Hindlimb muscle (tissue), 1 donor: Measurements from ENCODE around the gene AOAH. TPM values are rescaled to one million over a fixed set of nuclear protein-coding genes. Genes with fewer than 3 reads are reported as not detected.
"Not testable (repeated sequence)": the region's sequence is repeated elsewhere in the genome, so short reads cannot be mapped to it uniquely, and the experiment has no call there.

ENCODE experiments used
- DNase-seq: peaks from one replicate; pipeline ENCODE4 v3.0.0-alpha.2; 2013
- polyA plus RNA-seq: library from polyadenylated mRNA; unstranded; fragments of 120-200 nt; gene quantifications from one replicate; pipeline ENCODE4 v1.2.1, GENCODE V29; 2013; ENCODE audit not compliant: insufficient read length

The AOAH gene
- polyA plus RNA-seq, 1 donor: 4.5 TPM

DNA sequence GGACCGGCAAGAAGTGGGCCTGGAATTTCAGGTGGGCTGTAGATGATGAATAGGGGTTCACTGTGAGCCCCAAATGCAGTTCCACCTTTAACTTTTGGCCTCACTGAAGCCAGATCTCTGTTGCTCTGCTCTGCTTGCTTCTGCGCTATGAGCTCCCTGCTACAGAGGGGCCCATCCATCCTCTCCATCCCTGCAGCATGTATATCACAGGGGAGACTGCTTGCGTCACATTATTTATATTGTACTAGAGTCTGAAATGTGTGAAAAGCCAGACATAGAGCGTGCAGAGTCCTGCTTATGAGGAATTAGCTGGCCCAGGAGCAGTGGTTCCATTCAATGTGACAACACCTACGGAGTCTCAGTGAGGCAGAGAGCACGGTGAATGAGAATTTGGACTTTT is 69.9 kb downstream of the AOAH start:
- no peak for DNase-seq

GRCh38 chr7:36653663-36654355 is 70.5 kb downstream of the AOAH start:
- no peak for DNase-seq

GRCh38 chr7:36653008-36653662 is 71.2 kb downstream of the AOAH start:
- no peak for DNase-seq

DNA sequence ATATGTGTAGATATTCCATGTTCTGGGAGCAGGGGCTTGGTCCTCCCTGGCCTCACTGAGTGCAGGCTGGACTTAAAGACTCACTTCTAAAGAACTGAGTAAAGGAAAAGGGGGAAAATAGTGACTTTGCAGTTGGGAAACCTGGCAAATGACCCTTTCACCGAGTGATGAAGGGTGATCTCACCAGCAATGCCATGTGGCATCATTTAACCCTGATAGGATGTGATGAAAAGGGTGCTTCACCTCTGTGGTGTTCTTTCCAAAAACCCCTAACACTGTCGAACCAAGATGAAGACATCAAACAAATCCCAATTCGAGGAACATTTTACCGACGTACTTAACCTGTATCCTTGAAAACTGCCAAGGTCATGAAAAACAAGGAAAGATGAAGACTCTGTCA is 71.9 kb downstream of the AOAH start:
- DNase-seq: no peak

GRCh38 chr7:36651404-36651803 is 72.9 kb downstream of the AOAH start:
- no peak for DNase-seq

DNA sequence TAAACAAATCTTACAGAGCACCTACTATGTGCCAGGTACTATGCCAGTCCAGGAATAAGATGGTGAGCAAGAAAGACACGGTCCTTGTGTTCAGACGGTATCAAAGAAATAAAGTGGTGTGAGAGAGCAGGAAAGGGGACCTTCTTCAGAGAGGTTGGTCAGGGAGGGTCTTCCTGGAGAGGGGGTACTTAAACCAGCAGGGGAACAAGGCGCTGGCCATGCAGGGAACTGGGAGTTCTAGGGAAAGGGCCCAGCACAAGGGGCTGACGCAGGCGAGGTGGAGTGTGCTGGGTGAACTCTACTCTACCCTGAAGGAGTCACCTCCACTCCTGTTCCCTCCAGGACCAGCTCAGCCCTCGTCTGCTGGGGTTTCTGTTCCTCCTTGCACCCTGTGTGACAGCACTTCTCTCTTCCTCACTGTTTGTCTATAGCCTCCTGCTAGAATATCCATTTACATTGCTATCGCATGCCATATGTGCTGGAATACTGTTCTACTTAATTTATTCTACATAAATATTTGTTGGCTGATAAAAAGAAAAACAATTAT is 73.5 kb downstream of the AOAH start:
- DNase-seq: no peak

DNA sequence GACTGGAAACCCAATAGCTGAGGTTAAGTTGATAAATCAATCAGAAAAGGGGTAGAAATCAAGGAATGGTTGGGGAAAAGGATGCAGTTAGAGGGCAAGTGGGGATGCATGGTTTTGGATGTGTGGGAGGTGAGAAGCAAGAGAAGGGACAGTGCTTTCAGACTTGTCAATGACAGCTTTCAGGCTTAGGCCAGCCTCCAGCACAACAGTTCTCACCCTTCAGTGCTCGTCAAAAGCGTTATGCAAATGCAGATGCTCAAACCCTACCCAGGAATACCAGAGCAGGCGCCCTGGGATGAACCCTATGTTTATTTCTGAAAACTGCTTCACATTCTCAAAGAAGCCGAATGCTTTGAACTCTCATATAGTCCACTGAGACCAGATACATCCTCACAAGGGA is 74.0 kb downstream of the AOAH start:
- no peak for DNase-seq

GRCh38 chr7:36649319-36649718 is 75.0 kb downstream of the AOAH start:
- DNase-seq: not testable (repeated sequence)

- DNase-seq: no peak
These were observed 75.9 kb downstream of the AOAH start for GRCh38 chr7:36648441-36648840.

DNA sequence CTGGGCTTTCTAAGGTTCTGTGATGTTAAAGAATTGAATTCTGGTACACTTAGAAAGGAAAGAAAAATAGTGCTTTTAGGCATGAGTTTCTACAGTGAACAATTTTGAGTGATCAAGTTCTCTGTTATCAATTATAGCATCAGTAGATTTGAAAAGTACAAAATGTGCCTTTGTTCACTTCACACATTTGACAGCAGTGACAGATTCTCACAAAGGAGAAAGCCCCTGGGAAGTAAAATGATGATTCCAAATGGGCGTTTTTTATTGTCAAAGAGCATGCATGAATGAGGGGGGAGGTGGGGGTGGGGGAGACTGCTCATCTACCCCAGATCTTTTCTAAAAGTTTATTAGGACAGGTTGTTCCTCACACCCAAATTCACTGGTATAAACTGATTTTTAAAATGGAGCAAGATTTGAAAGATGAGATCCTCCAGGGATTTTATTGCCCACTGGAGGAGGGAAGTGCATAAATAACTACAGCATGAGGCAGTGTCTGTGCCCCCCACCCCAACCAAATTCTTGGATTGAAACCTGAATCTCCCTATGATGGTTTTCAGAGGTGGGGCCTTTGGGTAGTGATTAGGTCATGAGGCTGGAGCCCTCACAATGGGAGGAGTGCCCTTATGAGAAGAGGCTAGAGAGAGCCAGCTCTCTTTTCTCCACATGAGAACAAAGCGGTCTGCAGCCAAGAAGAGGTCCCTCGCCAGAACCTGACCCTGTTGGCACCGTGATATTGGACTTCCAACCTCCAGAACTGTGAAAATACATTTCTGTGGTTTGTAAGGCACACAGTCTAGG is 79.5 kb downstream of the AOAH start:
- no peak for DNase-seq

DNA sequence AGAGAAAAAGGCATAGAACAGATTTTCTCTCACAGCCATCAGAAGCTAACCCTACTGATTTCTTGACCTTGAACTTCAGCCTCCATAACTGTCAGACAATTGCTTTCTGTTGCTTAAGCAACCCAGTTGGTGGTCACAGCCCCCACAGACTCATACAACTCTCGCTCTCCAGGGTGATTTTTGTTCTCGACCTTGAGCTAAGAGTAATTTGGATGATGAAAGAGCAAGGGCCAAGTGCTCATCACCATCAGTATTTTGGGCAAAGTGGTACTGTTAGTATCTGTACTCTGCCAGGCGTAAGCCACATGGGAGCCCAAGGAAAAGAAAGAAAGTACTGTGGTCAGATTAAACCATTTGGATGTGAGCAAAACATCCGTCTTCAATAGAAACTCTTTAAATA is 81.9 kb downstream of the AOAH start:
- DNase-seq: no peak

- DNase-seq: no peak
These were observed 82.3 kb downstream of the AOAH start for GRCh38 chr7:36642010-36642409.

DNA sequence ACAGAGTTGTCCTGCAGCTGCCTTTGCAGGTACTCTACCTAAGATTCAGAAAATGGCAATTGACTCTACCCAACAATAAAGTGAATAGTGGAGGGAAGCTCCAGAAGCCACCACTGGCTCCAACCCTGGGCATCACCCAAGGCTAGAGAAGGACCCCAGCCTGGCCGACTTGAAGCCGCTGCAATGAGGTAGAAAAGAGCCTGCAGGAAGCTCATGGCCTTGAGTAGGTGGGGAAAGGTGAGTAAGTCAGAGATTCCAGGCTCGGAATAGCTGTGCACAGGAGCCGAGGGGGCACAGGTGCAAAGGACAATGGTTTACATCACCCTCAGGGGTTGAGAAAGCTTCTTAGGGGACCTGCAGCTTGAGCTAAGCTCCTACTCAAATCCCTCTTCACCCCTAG is 83.6 kb downstream of the AOAH start:
- DNase-seq: no peak

DNA sequence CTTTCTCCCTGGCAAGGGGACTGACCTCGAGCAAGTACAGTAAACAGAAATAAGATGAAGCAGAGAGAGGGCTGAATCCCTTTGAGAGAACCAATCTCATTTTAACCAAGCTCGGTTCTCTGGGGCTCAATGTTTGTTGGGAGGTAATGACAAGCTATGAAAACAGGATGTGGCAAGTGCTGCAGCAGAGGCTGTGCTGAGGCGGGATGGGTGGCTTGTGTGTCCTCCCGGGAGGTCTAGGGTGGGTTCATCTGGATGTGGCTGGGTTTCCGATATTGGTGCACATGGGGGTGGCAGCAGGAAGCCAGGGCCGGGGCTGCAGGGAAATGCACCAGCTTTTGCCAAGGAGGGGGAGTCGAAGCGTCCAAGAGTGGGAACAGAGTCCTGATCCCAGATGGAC is 84.5 kb downstream of the AOAH start:
- no peak for DNase-seq

GRCh38 chr7:36638586-36639263 is 85.6 kb downstream of the AOAH start:
- DNase-seq: no peak

DNA sequence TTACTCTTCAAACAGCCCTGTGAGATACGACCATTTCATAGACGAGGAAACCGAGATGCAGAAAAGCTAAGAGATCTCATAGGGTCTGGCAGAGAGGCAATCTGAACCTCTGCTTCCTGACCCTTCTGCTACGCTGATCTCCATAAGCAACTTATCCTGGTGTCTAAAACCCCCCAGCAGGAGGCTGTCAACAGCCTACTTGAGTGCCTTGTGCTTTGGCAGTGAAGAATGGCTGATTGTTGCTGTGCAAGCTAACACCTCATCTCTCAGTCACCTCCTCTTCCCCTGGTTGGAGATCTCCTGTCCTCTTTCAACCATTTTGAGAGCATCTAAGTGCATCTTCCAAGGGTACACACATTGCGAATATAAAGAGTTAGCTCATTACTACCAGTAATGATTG is 86.2 kb downstream of the AOAH start:
- DNase-seq: no peak

- DNase-seq: no peak
These were observed 86.9 kb downstream of the AOAH start for GRCh38 chr7:36637417-36637816.

- no peak for DNase-seq
These were observed 88.2 kb downstream of the AOAH start for GRCh38 chr7:36636126-36636525.

GRCh38 chr7:36635091-36635490 is 89.2 kb downstream of the AOAH start:
- DNase-seq: no peak

DNA sequence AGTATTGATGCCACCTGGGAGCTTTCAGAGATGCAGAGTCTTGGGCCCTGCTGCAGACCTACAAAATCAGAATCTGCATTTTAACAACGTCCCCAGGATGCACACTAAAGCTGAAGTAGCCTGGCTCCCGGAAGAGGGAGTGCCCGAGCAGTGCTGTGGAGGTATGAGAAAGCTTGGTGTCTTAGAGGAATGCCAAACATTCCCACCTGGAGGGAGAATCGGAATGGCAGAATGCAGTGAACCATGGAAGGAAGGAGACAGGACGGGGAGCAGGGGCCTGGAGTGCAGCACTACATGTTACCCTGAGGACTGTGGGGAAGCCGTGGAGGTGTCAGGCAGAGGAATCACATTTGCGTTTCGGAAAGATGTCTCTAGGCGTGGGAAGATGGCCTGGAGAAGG is 90.9 kb downstream of the AOAH start:
- no peak for DNase-seq

- no peak for DNase-seq
These were observed 94.1 kb downstream of the AOAH start for GRCh38 chr7:36630112-36630650.

- no peak for DNase-seq
These were observed 94.9 kb downstream of the AOAH start for GRCh38 chr7:36629351-36629750.

GRCh38 chr7:36627836-36628235 is 96.5 kb downstream of the AOAH start:
- DNase-seq: no peak
